Duodenal mucosa (tissue), 2 donors: Measurements from ENCODE around the gene NAALADL1.
"Not testable (repeated sequence)": the region's sequence is repeated elsewhere in the genome, so short reads cannot be mapped to it uniquely, and the experiment has no call there.

Source experiments
- H3K27ac ChIP-seq: one replicate; pipeline ENCODE4 v1.7.0; 2013; ENCODE audit warnings: low read depth, low read length
- H3K27me3 ChIP-seq, 2 donors: one replicate each; pipeline ENCODE4 v1.7.0; 2013; ENCODE audit warnings: low read length in 2 of 2, control low read depth in 1 of 2; ENCODE audit not compliant: insufficient read depth in 2 of 2, control insufficient read depth in 1 of 2
- H3K36me3 ChIP-seq, 2 donors: one replicate each; pipeline ENCODE4 v1.7.0; 2013; ENCODE audit warnings: low read length in 2 of 2, control low read depth in 1 of 2; ENCODE audit not compliant: insufficient read depth in 2 of 2, control insufficient read depth in 1 of 2
- H3K4me1 ChIP-seq, 2 donors: one replicate each; pipeline ENCODE4 v1.7.0; 2013; ENCODE audit warnings: low read length in 2 of 2, control low read depth in 1 of 2; ENCODE audit not compliant: insufficient read depth in 2 of 2, control insufficient read depth in 1 of 2
- H3K4me3 ChIP-seq, 2 donors: one replicate each; pipeline ENCODE4 v1.7.0; 2013; ENCODE audit warnings: low read length in 2 of 2, low read depth in 1 of 2
- H3K9ac ChIP-seq, 2 donors: one replicate each; pipeline ENCODE4 v1.7.0; 2013; ENCODE audit warnings: low read length in 2 of 2, low read depth in 1 of 2
- H3K9me3 ChIP-seq, 2 donors: one replicate each; pipeline ENCODE4 v1.7.0; 2013; ENCODE audit warnings: low read length in 2 of 2, control low read depth in 1 of 2; ENCODE audit not compliant: control insufficient read depth in 1 of 2

The NAALADL1 gene

DNA sequence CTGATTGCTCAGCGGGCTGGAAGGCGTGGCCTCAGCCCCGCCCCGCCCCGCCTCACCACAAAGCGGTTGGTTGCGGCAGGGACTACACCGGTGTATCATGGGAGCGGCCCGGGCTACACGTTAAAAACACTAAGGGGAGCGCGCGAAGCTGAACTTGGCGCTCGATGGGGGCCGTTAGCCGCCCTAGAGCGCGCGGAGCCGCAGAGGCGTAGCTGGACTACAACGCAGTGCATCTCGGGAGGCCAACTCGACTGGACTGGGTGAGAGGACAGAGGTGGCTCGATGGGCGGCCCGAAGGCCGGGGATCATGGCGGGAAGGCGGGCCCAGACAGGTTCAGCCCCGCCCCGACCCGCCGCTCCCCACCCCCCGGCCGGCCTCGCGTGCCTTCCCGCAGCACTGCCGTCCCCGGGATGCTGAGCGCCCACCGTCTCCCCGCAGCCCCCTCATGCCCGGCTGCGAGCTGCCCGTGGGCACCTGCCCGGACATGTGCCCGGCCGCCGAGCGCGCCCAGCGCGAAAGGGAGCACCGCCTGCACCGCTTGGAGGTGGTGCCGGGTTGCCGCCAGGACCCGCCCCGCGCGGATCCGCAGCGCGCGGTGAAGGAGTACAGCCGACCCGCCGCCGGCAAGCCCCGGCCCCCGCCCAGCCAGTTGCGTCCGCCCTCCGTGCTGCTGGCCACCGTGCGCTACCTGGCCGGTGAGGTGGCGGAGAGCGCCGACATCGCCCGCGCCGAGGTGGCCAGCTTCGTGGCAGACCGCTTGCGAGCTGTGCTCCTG lies 17.3 kb downstream of the NAALADL1 start, which contains the start of gene SAC3D1:
Gene SAC3D1, plus strand, starts transcription at position 364 of the 776 bp plus-strand sequence. Its CDS starts 83 bp downstream, at position 447.
- H3K9me3 ChIP-seq, result no peaks in the 10 kb centered on the region
- peaks cover 16 to 37% of the 10 kb centered on the region in 2 donors for H3K36me3 ChIP-seq
- H3K4me3 ChIP-seq, result peak within 1 kb of the TSS; percentile 71 to 79
- peak within 1 kb of the TSS; percentile 97 for H3K27ac ChIP-seq
- H3K9ac ChIP-seq, result peak within 1 kb of the TSS; percentile 46 to 66
- H3K27me3 ChIP-seq, result no peaks in the 10 kb centered on the region
- peaks cover 12 to 19% of the 10 kb centered on the region in 2 donors for H3K4me1 ChIP-seq

DNA sequence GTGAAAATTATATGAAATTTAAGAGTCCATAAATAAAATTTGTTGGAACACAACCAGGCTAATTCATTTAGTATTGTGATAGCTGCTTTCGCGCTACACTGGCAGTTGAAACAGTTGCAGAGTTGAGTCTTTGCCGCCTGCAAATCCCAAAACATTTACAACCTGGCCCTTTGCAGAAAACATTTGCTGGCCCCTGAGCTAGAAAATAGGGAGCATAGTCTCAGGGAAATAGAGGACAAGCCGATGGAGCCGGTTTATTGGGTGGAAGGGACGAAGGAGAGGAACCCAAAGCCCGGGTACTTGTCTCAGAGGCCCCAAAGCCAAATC lies 17.9 kb downstream of the NAALADL1 start:
- peak overlapping the region; percentile 71 to 79 for H3K4me3 ChIP-seq
- H3K36me3 ChIP-seq, result peaks cover 14 to 37% of the 10 kb centered on the region in 2 donors
- no peaks in the 10 kb centered on the region for H3K9me3 ChIP-seq
- H3K27ac ChIP-seq, result peak overlapping the region; percentile 97
- H3K9ac ChIP-seq, result peak overlapping the region; percentile 39 to 46
- no peaks in the 10 kb centered on the region for H3K27me3 ChIP-seq
- peaks cover 12 to 19% of the 10 kb centered on the region in 2 donors for H3K4me1 ChIP-seq

DNA sequence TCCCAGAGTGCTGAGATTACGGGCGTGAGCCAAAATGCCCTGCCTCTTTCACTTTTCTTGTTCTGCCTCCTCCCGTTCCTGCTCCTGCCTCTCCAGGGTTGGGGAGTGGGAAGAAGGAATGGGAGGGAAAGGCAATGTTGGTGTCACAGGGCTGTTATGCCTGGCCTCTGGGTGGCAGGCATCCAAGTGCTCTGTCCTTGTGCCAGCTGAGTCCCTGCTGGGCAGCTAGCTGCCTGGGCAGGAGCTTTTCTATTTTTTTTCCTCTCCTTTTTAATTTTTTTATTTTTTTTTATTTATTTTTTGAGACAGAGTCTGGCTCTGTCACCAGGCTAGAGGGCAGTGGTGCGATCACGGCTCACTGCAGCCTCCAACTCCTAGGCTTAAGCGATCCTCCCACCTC lies 21.4 kb downstream of the NAALADL1 start:
- H3K27ac ChIP-seq, result no peak overlapping the region
- H3K4me3 ChIP-seq, result no peak overlapping the region
- H3K9ac ChIP-seq, result no peak overlapping the region
- H3K9me3 ChIP-seq, result no peaks in the 10 kb centered on the region
- H3K27me3 ChIP-seq, result no peaks in the 10 kb centered on the region
- H3K4me1 ChIP-seq, result peaks cover 4 to 8% of the 10 kb centered on the region in 2 donors
- H3K36me3 ChIP-seq, result peaks cover 27 to 48% of the 10 kb centered on the region in 2 donors

DNA sequence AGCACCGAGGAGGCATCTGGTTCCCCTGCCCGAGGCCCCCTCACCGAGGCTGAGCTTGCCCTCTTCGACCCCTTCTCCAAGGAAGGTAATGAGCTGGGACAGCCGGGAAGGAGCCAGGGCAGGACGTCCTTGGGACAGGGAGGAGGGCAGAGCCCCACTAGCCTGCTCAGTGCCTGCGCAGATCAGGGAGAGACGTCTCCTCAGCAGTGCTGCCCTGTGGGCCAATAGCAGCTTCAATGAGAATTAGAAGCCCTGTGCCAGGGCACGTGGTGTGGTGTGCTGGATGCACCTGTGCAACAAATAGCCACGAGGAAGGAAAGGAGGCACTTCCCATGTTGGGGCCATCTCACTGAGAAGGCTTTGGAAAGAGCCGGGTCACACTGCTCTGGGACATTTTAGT lies 22.8 kb downstream of the NAALADL1 start:
- H3K9me3 ChIP-seq, result no peaks in the 10 kb centered on the region
- H3K4me3 ChIP-seq, result no peak overlapping the region
- H3K27me3 ChIP-seq, result no peaks in the 10 kb centered on the region
- H3K9ac ChIP-seq, result no peak overlapping the region
- H3K36me3 ChIP-seq, result peaks cover 28 to 51% of the 10 kb centered on the region in 2 donors
- H3K27ac ChIP-seq, result no peak overlapping the region
- peaks cover 0 to 5% of the 10 kb centered on the region in 2 donors for H3K4me1 ChIP-seq

DNA sequence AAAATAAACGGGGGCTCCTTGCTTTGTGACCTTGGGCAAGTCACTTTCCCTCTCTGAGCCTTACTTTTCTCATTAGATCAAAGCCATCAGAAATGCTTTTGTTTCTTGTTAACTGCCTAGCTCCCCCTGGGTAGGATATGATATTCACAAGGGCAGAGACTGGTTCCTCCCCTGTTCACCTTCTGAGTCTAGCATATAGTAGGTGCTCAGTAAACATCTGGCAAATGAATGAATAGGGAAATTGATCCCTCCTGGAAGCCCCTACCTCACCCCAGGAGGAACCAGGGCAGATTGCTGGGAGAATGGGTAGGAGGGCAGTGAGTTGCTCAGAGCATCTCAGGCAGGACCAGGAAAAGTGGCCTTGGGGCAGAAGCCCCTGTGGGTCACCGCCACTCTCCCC lies 23.9 kb downstream of the NAALADL1 start:
- Histone ChIP-seq H3K9ac (no peak overlapping the region), H3K4me1 (no peaks in the 10 kb centered on the region), H3K4me3 (no peak overlapping the region), H3K36me3 (peaks cover 28 to 51% of the 10 kb centered on the region in 2 donors), H3K9me3 (no peaks in the 10 kb centered on the region), H3K27me3 (no peaks in the 10 kb centered on the region), H3K27ac (no peak overlapping the region)

DNA sequence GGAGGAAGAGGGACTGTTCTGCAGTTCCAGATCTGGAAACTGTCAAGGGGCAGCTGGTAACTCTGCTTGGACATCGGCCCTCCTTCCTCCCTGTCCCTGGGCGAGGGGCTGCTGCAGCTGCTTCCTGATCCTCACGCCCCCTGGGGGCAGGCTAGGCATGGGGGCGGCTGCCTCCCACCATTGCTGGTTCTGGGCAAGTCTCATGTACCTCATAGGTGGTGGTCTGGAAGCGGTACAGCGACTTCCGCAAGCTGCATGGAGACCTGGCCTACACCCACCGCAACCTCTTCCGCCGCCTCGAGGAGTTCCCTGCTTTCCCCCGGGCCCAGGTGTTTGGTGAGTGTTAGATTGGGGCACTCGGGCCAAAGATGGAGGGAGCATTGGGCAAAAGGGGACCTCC lies 26.1 kb downstream of the NAALADL1 start:
- Histone ChIP-seq H3K9me3 (no peaks in the 10 kb centered on the region), H3K27ac (no peak overlapping the region), H3K4me3 (no peak overlapping the region), H3K4me1 (peaks cover 4 to 8% of the 10 kb centered on the region in 2 donors), H3K27me3 (no peaks in the 10 kb centered on the region), H3K9ac (no peak overlapping the region), H3K36me3 (peaks cover 20 to 36% of the 10 kb centered on the region in 2 donors)

DNA sequence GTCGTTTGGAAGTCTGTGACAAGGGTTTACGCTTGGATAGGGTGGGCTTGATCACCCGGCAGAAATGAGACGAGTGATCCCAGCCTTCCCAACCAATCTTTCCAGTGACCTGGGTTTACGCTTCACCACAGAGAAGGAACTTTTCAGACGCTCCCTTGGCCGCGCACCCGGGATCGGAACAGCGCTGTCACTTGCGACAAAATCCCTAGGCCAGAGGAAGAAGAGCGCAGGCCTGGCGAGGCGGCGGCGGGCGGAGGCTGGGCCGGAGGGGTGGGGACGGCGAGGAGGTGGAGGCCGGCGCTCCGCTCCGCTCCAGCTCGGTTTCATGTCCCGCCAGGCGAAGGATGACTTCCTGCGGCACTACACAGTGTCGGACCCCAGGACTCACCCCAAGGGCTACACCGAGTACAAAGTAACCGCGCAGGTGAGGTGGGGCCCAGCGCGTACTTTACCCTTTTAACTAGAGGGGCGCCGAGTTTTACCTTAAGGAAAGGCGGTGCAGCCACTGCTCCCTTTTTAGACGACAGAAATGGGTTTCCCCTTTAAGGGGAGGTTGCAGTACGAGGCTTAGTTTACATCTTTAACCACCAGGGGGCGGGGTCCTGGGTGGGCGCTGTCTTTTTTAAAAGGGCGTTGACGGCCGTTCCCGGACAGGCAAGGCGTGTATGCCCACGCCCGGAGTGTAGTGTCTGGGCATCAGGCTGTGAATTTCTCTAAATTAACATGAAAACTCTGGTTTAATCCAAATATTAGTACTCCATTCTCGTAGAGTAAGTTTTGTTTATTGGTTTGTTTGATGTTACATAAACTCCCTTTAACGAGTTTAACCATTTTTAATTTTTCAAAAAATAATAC lies 30.9 kb downstream of the NAALADL1 start, which contains the start of gene SNX15:
Gene SNX15, plus strand, starts transcription at position 227 of the 855 bp plus-strand sequence. Its CDS starts 99 bp downstream, at position 326.
- peaks cover 6 to 8% of the 10 kb centered on the region in 2 donors for H3K36me3 ChIP-seq
- H3K4me1 ChIP-seq, result peaks cover 9 to 13% of the 10 kb centered on the region in 2 donors
- H3K9ac ChIP-seq, result peak within 1 kb of the TSS; percentile 70 to 76
- H3K4me3 ChIP-seq, result peak within 1 kb of the TSS; percentile 73 to 84
- no peaks in the 10 kb centered on the region for H3K9me3 ChIP-seq
- H3K27ac ChIP-seq, result peak within 1 kb of the TSS; percentile 91
- H3K27me3 ChIP-seq, result no peaks in the 10 kb centered on the region

DNA sequence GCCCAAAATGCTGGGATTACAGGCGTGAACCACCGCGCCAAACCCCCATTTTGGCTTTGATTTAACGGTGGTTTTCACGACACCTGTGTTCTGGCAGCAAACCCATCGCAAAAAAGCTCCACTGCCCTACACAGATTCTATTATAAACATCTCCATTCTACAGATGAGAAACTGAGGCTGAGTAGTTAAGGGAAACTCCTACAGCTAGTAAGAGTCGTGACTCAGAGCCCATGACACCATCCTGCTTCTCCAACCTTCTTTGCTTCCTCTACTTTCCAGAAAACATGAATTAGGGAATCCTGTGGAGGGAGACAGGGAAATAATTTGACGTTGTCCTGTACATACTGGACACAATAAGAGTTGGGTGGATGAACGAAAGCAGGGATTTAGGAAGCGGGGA lies 31.5 kb downstream of the NAALADL1 start:
- Histone ChIP-seq H3K9ac (peak overlapping the region in 1 of 2 donors; percentile 70), H3K4me3 (peak overlapping the region; percentile 73 to 84)

DNA sequence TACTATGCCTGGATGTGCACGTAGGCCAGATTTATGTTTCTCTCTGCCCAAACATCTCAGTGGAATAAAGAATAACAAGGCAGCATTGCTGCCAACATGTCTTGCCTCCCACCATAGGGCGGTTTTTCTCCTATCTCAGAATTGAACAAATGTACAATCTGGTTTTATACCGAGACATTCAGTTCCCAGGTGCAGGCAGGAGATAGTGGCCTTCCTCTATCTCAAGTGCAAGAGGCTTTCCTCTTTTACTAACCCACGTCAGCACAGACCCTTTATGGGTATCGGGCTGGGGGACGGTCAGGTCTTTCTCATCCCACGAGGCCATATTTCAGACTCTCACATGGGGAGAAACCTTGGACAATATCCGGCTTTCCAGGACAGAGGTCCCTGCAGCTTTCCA lies 34.9 kb downstream of the NAALADL1 start:
- H3K9ac ChIP-seq, H3K4me3 ChIP-seq, H3K27ac ChIP-seq: not testable (repeated sequence)

More for the DNA sequence above, 31.5 kb downstream of the NAALADL1 start:
- Histone ChIP-seq H3K36me3 (peaks cover 3% of the 10 kb centered on the region in 2 donors), H3K27me3 (no peaks in the 10 kb centered on the region), H3K4me1 (peaks cover 9 to 13% of the 10 kb centered on the region in 2 donors), H3K27ac (no peak overlapping the region), H3K9me3 (no peaks in the 10 kb centered on the region)

DNA sequence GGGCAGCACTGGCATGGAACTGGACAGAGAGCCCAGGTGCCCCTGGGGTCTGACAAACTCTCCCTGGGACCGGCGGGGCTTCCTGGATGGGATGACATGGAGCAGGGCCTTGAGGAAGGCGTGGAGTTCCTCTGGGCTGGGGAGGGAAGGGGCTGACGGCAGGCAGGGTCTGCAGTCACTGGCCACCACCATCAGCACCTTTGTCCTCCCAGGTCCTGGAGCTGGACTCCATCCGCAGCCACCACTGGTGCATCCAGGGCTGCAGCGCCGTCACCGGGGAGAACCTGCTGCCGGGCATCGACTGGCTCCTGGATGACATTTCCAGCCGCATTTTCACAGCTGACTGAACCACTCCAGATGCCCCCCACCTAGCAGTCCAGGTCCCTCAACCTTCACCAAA lies 36.8 kb downstream of the NAALADL1 start:
- Histone ChIP-seq H3K4me3 (no peak overlapping the region), H3K9me3 (no peaks in the 10 kb centered on the region), H3K27ac (no peak overlapping the region), H3K4me1 (peaks cover 2 to 4% of the 10 kb centered on the region in 2 donors), H3K9ac (no peak overlapping the region), H3K36me3 (peaks cover 7 to 20% of the 10 kb centered on the region in 2 donors), H3K27me3 (no peaks in the 10 kb centered on the region)

More for the DNA sequence above, 34.9 kb downstream of the NAALADL1 start:
- Histone ChIP-seq H3K36me3 (peaks cover 7 to 16% of the 10 kb centered on the region in 2 donors), H3K4me1 (peaks cover 9 to 10% of the 10 kb centered on the region in 2 donors)
- not testable (repeated sequence) for H3K27me3 ChIP-seq, H3K9me3 ChIP-seq
